Vagina (tissue), 2 donors: Measurements from ENCODE around the gene ZNF808. TPM values are rescaled to one million over a fixed set of nuclear protein-coding genes. Genes with fewer than 3 reads are reported as not detected.
A peak's percentile ranks its signal among the peaks of the same experiment; 100 is the strongest.
"Not testable (repeated sequence)": the region's sequence is repeated elsewhere in the genome, so short reads cannot be mapped to it uniquely, and the experiment has no call there.

Experiments
- DNase-seq, 2 donors: peaks; one replicate each; pipeline ENCODE4 v3.0.0-alpha.2; 2017; ENCODE audit errors: extremely low spot score in 2 of 2
- H3K27ac ChIP-seq: fragments of 200-600 bp; sonication (generic); one replicate; pipeline ENCODE4 v1.5.1; 2019
- H3K27me3 ChIP-seq: fragments of 200-600 bp; sonication (generic); one replicate; pipeline ENCODE4 v1.5.1; 2019
- H3K36me3 ChIP-seq, 2 donors: fragments of 200-600 bp; sonication (generic); one replicate each; pipeline ENCODE4 v1.5.1; 2017 to 2019
- H3K4me1 ChIP-seq: fragments of 200-600 bp; sonication (generic); one replicate; pipeline ENCODE4 v1.5.1; 2019
- H3K4me3 ChIP-seq, 2 donors: fragments of 200-600 bp; sonication (generic); 1 replicate in 1 of 2; 2 replicates in 1 of 2; pipeline ENCODE4 v1.5.1; 2016 to 2019
- H3K9me3 ChIP-seq: fragments of 200-600 bp; sonication (generic); one replicate; pipeline ENCODE4 v1.5.1; 2019
- CTCF ChIP-seq, 3 experiments: fragments of 450-650 bp in 2 of 3; fragments of 200-600 bp in 1 of 3; sonication (generic) in 1 of 3; IDR thresholded peaks; one replicate each; pipeline ENCODE4 v1.5.1; 2017 to 2019; ENCODE audit warnings: antibody characterized with exemption in 3 of 3, mild to moderate bottlenecking in 2 of 3, moderate library complexity in 2 of 3
- POLR2A ChIP-seq, 2 donors: fragments of 450-650 bp; IDR thresholded peaks; one replicate each; pipeline ENCODE4 v1.6.1; 2017; ENCODE audit warnings: antibody characterized with exemption in 2 of 2, mild to moderate bottlenecking in 2 of 2, moderate library complexity in 2 of 2
- POLR2AphosphoS5 ChIP-seq, 2 donors: sonication (generic); formaldehyde crosslinking; IDR thresholded peaks; one replicate each; pipeline ENCODE4 v1.9.0; 2017; ENCODE audit warnings: antibody characterized with exemption in 2 of 2, mild to moderate bottlenecking in 2 of 2, low read depth in 1 of 2; ENCODE audit not compliant: insufficient read depth in 1 of 2
- intact Hi-C: fragments of 100-400 bp; cut with DNase I; formaldehyde crosslinking; loops from one replicate; pipeline ENCODE4 v1.15.1; 2023
- total RNA-seq: library from RNA; depleted of rRNA; stranded (reverse); fragments of >200 nt; gene quantifications from one replicate; pipeline ENCODE4 v1.2.3, GENCODE V29; 2016

ZNF808 gene
- total RNA-seq, 1 donor from 2014 or later, result 14.7 TPM

DNA sequence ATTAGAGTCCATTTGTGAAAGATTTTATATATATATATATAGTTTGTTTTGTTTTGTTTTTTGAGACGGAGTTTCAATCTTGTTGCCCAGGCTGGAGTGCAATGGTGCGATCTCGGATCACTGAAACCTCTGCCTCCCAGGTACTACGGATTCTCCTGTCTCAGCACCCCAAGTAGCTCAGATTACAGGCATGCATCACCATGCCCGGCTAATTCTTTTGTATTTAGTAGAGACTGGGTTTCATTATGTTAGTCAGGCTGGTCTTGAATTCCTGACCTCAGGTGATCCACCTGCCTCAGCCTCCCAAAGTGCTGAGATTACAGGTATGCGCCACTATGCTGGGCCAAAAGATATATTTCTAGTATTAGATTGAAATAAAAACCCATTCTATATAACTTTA, 38.7 kb downstream of the ZNF808 start:
- intact Hi-C loops, result no loop called here
- no peak overlapping the region for H3K27ac ChIP-seq
- H3K36me3 ChIP-seq, result peaks cover 0 to 16% of the 10 kb centered on the region in 2 donors
- no peaks in the 10 kb centered on the region for H3K9me3 ChIP-seq
- peaks cover 14% of the 10 kb centered on the region for H3K4me1 ChIP-seq
- TF ChIP-seq CTCF (IDR thresholded peaks at IDR 0.05) (no peak), POLR2AphosphoS5 (IDR thresholded peaks at IDR 0.05; ENCODE audit: insufficient read depth in 1 of 2, low read depth in 1 of 2) (no peak), POLR2A (IDR thresholded peaks at IDR 0.05) (no peak)
- no peak overlapping the region for H3K4me3 ChIP-seq
- H3K27me3 ChIP-seq, result no peaks in the 10 kb centered on the region
- DNase-seq, result no peak

- Histone ChIP-seq H3K36me3 (peaks cover 0 to 16% of the 10 kb centered on the region in 2 donors), H3K9me3 (no peaks in the 10 kb centered on the region)
- intact Hi-C loops, result no loop called here
Observed at GRCh38 chr19:52566588-52566987, 39.1 kb downstream of the ZNF808 start.

GRCh38 chr19:52567921-52568320, 40.5 kb downstream of the ZNF808 start:
- no peak overlapping the region for H3K27ac ChIP-seq
- H3K9me3 ChIP-seq, result no peaks in the 10 kb centered on the region
- no peak overlapping the region for H3K4me3 ChIP-seq
- no peak for DNase-seq
- intact Hi-C loops, result no loop called here
- H3K27me3 ChIP-seq, result no peaks in the 10 kb centered on the region
- peaks cover 21% of the 10 kb centered on the region for H3K4me1 ChIP-seq
- no peak for TF ChIP-seq POLR2AphosphoS5 (IDR thresholded peaks at IDR 0.05; ENCODE audit: insufficient read depth in 1 of 2, low read depth in 1 of 2)
- no peak for TF ChIP-seq CTCF (IDR thresholded peaks at IDR 0.05)
- TF ChIP-seq POLR2A (IDR thresholded peaks at IDR 0.05), result no peak
- peaks cover 0 to 8% of the 10 kb centered on the region in 2 donors for H3K36me3 ChIP-seq

More at GRCh38 chr19:52566588-52566987, 39.1 kb downstream of the ZNF808 start:
- TF ChIP-seq POLR2AphosphoS5 (IDR thresholded peaks at IDR 0.05; ENCODE audit: insufficient read depth in 1 of 2, low read depth in 1 of 2) (no peak), POLR2A (IDR thresholded peaks at IDR 0.05) (no peak), CTCF (IDR thresholded peaks at IDR 0.05) (no peak)
- Histone ChIP-seq H3K27me3 (no peaks in the 10 kb centered on the region), H3K4me3 (no peak overlapping the region), H3K27ac (no peak overlapping the region), H3K4me1 (peaks cover 18% of the 10 kb centered on the region)
- no peak for DNase-seq

GRCh38 chr19:52569638-52569999, 42.2 kb downstream of the ZNF808 start:
- H3K4me3 ChIP-seq, result peak overlapping the region; percentile 65 to 66
- DNase-seq, H3K9me3 ChIP-seq, intact Hi-C loops, H3K27me3 ChIP-seq: not testable (repeated sequence)
- H3K36me3 ChIP-seq, result peaks cover 0 to 15% of the 10 kb centered on the region in 2 donors
- peak overlapping the region; percentile 73 for H3K27ac ChIP-seq
- H3K4me1 ChIP-seq, result peaks cover 21% of the 10 kb centered on the region

- TF ChIP-seq POLR2A (IDR thresholded peaks at IDR 0.05) (peak in 1 of 2 donors; percentile 83), POLR2AphosphoS5 (IDR thresholded peaks at IDR 0.05; ENCODE audit: insufficient read depth in 1 of 2, low read depth in 1 of 2) (peak; percentile 96 to 98), CTCF (IDR thresholded peaks at IDR 0.05) (peak in 2 of 3 experiments; percentile 29)
- no peaks in the 10 kb centered on the region for H3K9me3 ChIP-seq
- H3K4me3 ChIP-seq, result peak within 1 kb of the TSS; percentile 65 to 66
- DNase-seq, result peak in 1 of 2 donors; percentile 93
- intact Hi-C loops, result no loop called here
- no peaks in the 10 kb centered on the region for H3K27me3 ChIP-seq
- peak within 1 kb of the TSS; percentile 73 for H3K27ac ChIP-seq
- peaks cover 0 to 21% of the 10 kb centered on the region in 2 donors for H3K36me3 ChIP-seq
- H3K4me1 ChIP-seq, result peaks cover 21% of the 10 kb centered on the region
Observed at GRCh38 chr19:52570000-52570861, 42.8 kb downstream of the ZNF808 start, which contains the start of gene ZNF701. Gene ZNF701, plus strand, starts transcription at chr19:52570287. Its CDS starts 3,861 bp downstream, at chr19:52574148.
